ENCODE data around the gene FILIP1. TPM values are rescaled to one million over a fixed set of nuclear protein-coding genes. Genes with fewer than 3 reads are reported as not detected.
A peak's percentile ranks its signal among the peaks of the same experiment; 100 is the strongest.

The FILIP1 gene
- total RNA-seq, 4 donors from 2014 or later: 36.0 to 57.6 (median 48.0) TPM

GRCh38 chr6:75347898-75348610 is 145.5 kb downstream of the FILIP1 start:
- H3K27ac ChIP-seq: peak overlapping the region in 3 of 4 donors; percentile 17 to 73 (median 35)
- no peak overlapping the region for H3K4me3 ChIP-seq
- TF ChIP-seq EP300 (IDR thresholded peaks at IDR 0.05) (no peak), POLR2AphosphoS5 (IDR thresholded peaks at IDR 0.05) (no peak), POLR2A (IDR thresholded peaks at IDR 0.05) (no peak)
- TF ChIP-seq, protein P1, sequence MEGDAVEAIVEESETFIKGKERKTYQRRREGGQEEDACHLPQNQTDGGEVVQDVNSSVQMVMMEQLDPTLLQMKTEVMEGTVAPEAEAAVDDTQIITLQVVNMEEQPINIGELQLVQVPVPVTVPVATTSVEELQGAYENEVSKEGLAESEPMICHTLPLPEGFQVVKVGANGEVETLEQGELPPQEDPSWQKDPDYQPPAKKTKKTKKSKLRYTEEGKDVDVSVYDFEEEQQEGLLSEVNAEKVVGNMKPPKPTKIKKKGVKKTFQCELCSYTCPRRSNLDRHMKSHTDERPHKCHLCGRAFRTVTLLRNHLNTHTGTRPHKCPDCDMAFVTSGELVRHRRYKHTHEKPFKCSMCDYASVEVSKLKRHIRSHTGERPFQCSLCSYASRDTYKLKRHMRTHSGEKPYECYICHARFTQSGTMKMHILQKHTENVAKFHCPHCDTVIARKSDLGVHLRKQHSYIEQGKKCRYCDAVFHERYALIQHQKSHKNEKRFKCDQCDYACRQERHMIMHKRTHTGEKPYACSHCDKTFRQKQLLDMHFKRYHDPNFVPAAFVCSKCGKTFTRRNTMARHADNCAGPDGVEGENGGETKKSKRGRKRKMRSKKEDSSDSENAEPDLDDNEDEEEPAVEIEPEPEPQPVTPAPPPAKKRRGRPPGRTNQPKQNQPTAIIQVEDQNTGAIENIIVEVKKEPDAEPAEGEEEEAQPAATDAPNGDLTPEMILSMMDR (IDR thresholded peaks at IDR 0.05): no peak
- peaks cover 0 to 12% of the 10 kb centered on the region in 2 donors for H3K36me3 ChIP-seq
- no peaks in the 10 kb centered on the region for H3K9me3 ChIP-seq
- WGBS, 2 donors (ENCODE audit: low coverage in 1 of 2): 36 to 50% methylated on average over 2 of the region's 2 CpGs
- H3K27me3 ChIP-seq: no peaks in the 10 kb centered on the region
- peaks cover 6 to 37% (median 7%) of the 10 kb centered on the region in 3 donors for H3K4me1 ChIP-seq
- ATAC-seq: no peak

DNA sequence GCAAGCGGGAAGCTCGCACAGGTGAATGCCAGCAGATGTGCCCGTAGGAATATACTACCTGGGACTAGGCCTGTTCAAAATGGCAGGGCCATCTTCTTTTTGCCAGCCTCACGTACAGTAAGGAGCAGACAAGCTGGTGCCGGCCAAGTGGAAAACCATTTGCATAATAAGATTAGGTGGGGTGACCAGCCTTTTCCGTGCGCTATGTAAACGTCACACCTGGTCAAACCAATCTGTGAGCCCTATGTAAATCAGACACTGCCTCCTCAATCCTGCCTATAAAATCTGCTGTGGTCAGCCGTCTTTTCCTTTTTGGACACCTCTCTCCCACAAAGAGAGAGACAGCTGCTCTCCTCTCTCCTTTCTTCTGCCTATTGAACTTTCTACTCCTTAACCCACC is 148.2 kb downstream of the FILIP1 start:
- H3K27ac ChIP-seq: no peak overlapping the region
- no peak for ATAC-seq
- 59 to 91% methylated on average over 4 to 9 of the region's 9 CpGs for WGBS, 2 donors (ENCODE audit: low coverage in 1 of 2)

DNA sequence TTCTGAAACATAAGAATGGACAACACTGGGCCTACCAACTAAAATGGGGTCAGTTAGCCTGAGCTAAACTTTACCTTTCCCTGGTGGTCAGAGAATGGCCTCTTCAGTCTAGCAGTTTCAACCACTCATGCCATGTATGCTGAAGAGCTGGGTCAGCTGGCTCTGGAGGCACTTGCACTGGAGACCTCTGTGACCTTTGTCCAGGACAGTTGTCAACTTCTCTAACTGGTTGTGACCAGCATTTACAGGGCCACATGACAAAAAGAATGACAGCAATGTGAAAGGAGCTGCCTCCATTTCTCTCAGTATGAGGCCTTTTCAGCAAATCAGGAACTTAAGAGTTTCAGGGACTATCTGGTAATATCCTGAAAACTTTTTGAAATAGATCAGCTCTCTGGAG is 149.1 kb downstream of the FILIP1 start:
- no peaks in the 10 kb centered on the region for H3K27me3 ChIP-seq
- ATAC-seq: no peak
- H3K4me1 ChIP-seq: peaks cover 0 to 26% (median 7%) of the 10 kb centered on the region in 3 donors
- H3K36me3 ChIP-seq: peaks cover 0 to 3% of the 10 kb centered on the region in 2 donors
- no peaks in the 10 kb centered on the region for H3K9me3 ChIP-seq
- TF ChIP-seq, protein P1 (IDR thresholded peaks at IDR 0.05): no peak
- no peak for TF ChIP-seq POLR2A (IDR thresholded peaks at IDR 0.05)
- TF ChIP-seq POLR2AphosphoS5 (IDR thresholded peaks at IDR 0.05): no peak
- no peak for TF ChIP-seq EP300 (IDR thresholded peaks at IDR 0.05)
- H3K4me3 ChIP-seq: no peak overlapping the region
- H3K27ac ChIP-seq: no peak overlapping the region

More for the DNA sequence above, 148.2 kb downstream of the FILIP1 start:
- TF ChIP-seq, protein P1 (IDR thresholded peaks at IDR 0.05): no peak
- TF ChIP-seq POLR2A (IDR thresholded peaks at IDR 0.05) (no peak), POLR2AphosphoS5 (IDR thresholded peaks at IDR 0.05) (no peak), EP300 (IDR thresholded peaks at IDR 0.05) (no peak)
- Histone ChIP-seq H3K4me3 (no peak overlapping the region), H3K4me1 (peaks cover 6 to 35% (median 7%) of the 10 kb centered on the region in 3 donors), H3K9me3 (no peaks in the 10 kb centered on the region), H3K36me3 (peaks cover 0 to 3% of the 10 kb centered on the region in 2 donors), H3K27me3 (no peaks in the 10 kb centered on the region)

GRCh38 chr6:75344021-75344420 is 149.6 kb downstream of the FILIP1 start:
- Histone ChIP-seq H3K36me3 (peaks cover 0 to 3% of the 10 kb centered on the region in 2 donors), H3K9me3 (no peaks in the 10 kb centered on the region), H3K4me3 (no peak overlapping the region), H3K27me3 (no peaks in the 10 kb centered on the region), H3K27ac (no peak overlapping the region), H3K4me1 (peaks cover 0 to 21% (median 7%) of the 10 kb centered on the region in 3 donors)
- TF ChIP-seq POLR2AphosphoS5 (IDR thresholded peaks at IDR 0.05): no peak
- TF ChIP-seq, protein P1 (IDR thresholded peaks at IDR 0.05): no peak
- TF ChIP-seq EP300 (IDR thresholded peaks at IDR 0.05): no peak
- no peak for TF ChIP-seq POLR2A (IDR thresholded peaks at IDR 0.05)
- ATAC-seq: no peak
